GM12878 (cell line): ENCODE measurements around the gene FDX2. TPM values are rescaled to one million over a fixed set of nuclear protein-coding genes. Genes with fewer than 3 reads are reported as not detected.
"Not testable (repeated sequence)": the region's sequence is repeated elsewhere in the genome, so short reads cannot be mapped to it uniquely, and the experiment has no call there.

ENCODE experiments used
- ATAC-seq: fragments of 200-7000 bp; cut with Tn5 transposase; 3 replicates; pipeline ENCODE4 v1.9.1; 2020; ENCODE audit warnings: mild to moderate bottlenecking, moderate library complexity
- BruUV-seq: library from RNA; stranded (reverse); fragments of 400-500 nt; replicated peaks from 2 replicates; lab custom pipeline; 2021; lab: Mats Ljungman, UMichigan
- CTCF ChIA-PET: fragments of 300-600 bp; sonication (Branson Sonifier 250); formaldehyde crosslinking; extraction: SDS; loops from one replicate; lab custom pipeline; 2021; ENCODE audit warnings: inconsistent platforms; lab: Yijun Ruan, JAX
- POLR2A ChIA-PET: fragments of 350-600 bp; formaldehyde crosslinking; extraction: SDS; loops from one replicate; lab custom pipeline; 2021; ENCODE audit warnings: inconsistent platforms; lab: Charles Lee
- RAD21 ChIA-PET: fragments of 300-600 bp; sonication (Branson Sonifier 250); formaldehyde crosslinking; loops from one replicate; lab custom pipeline; 2023; ENCODE audit warnings: antibody characterized with exemption; ENCODE audit not compliant: unreplicated experiment; lab: Charles Lee
- SMC1A ChIA-PET: fragments of 300-600 bp; sonication (Branson Sonifier 250); formaldehyde crosslinking; loops from one replicate; lab custom pipeline; 2023; ENCODE audit not compliant: unreplicated experiment, uncharacterized antibody; lab: Charles Lee
- DNase-seq: peaks from one replicate; pipeline ENCODE4 v3.0.0-alpha.2; 2011; ENCODE audit warnings: low read depth, low spot score
- FAIRE-seq: peaks from 3 replicates; lab custom pipeline; 2011; peaks lifted over from hg19 to GRCh38; lab: Jason Lieb, UNC
- H2AFZ ChIP-seq: 2 replicates; pipeline ENCODE4 v1.6.0; 2011; ENCODE audit warnings: low read depth, low read length, control low read depth; ENCODE audit not compliant: control insufficient read depth
- H3K27ac ChIP-seq: 2 replicates; pipeline ENCODE4 v1.5.1; 2011; ENCODE audit warnings: control low read depth; ENCODE audit not compliant: control insufficient read depth, insufficient read depth
- H3K27me3 ChIP-seq, 2 experiments: replicated peaks in 1 of 2; 2 replicates each; pipeline versions ENCODE4 v1.6.0 to v1.6.1; 2011; ENCODE audit warnings: low read length in 1 of 2; ENCODE audit not compliant: control insufficient read depth in 2 of 2, insufficient read depth in 2 of 2
- H3K36me3 ChIP-seq, 2 experiments: 2 replicates each; pipeline ENCODE4 v1.5.1; 2011; ENCODE audit warnings: low read length in 1 of 2; ENCODE audit not compliant: control insufficient read depth in 2 of 2, insufficient read depth in 2 of 2
- H3K4me1 ChIP-seq: 2 replicates; pipeline ENCODE4 v1.6.1; 2011; ENCODE audit warnings: mild to moderate bottlenecking, low read length, moderate library complexity, mixed read lengths; ENCODE audit not compliant: control insufficient read depth, insufficient read depth
- H3K4me2 ChIP-seq: 2 replicates; pipeline ENCODE4 v1.6.0; 2011; ENCODE audit warnings: control low read depth; ENCODE audit not compliant: control insufficient read depth, insufficient read depth
- H3K4me3 ChIP-seq: fragments of 200-600 bp; sonication (generic); 2 replicates; pipeline ENCODE4 v1.5.1; 2016
- H3K79me2 ChIP-seq: 2 replicates; pipeline ENCODE4 v1.6.0; 2011; ENCODE audit warnings: low read length; ENCODE audit not compliant: control insufficient read depth, insufficient read depth
- H3K9ac ChIP-seq: 2 replicates; pipeline ENCODE4 v1.8.0; 2011; ENCODE audit warnings: low read length, control low read depth, mixed read lengths; ENCODE audit not compliant: control insufficient read depth, insufficient read depth
- H3K9me3 ChIP-seq: replicated peaks from 3 replicates; pipeline ENCODE4 v1.5.1; 2011; ENCODE audit warnings: mild to moderate bottlenecking, low read length; ENCODE audit not compliant: control insufficient read depth, insufficient read depth
- H4K20me1 ChIP-seq: 2 replicates; pipeline ENCODE4 v1.6.0; 2011; ENCODE audit not compliant: control insufficient read depth, insufficient read depth
- EZH2 ChIP-seq: IDR thresholded peaks from 2 replicates; pipeline ENCODE4 v1.6.1; 2012; ENCODE audit warnings: low read depth, mild to moderate bottlenecking, control low read depth, inconsistent platforms, low read length, borderline replicate concordance; ENCODE audit not compliant: control insufficient read depth
- HDGF ChIP-seq: fragments of 450-650 bp; IDR thresholded peaks from 2 replicates; pipeline ENCODE4 v1.6.1; 2016; ENCODE audit warnings: antibody characterized with exemption
- REST ChIP-seq: IDR thresholded peaks from 2 replicates; pipeline ENCODE4 v1.6.1; 2012; ENCODE audit warnings: mild to moderate bottlenecking, low read depth, low read length
- SMARCA5 ChIP-seq: fragments of 450-650 bp; IDR thresholded peaks from 2 replicates; pipeline ENCODE4 v1.6.1; 2017; ENCODE audit warnings: mild to moderate bottlenecking
- YY1 ChIP-seq: IDR thresholded peaks from 2 replicates; pipeline ENCODE4 v1.6.1; 2011; ENCODE audit warnings: low read depth, mild to moderate bottlenecking, low read length
- WGBS: methylation state at CpG from one replicate; pipeline ENCODE4 v1.1.6; 2016; ENCODE audit warnings: low lambda C conversion rate; ENCODE audit not compliant: insufficient replicate concordance, insufficient coverage; ENCODE audit errors: missing lambda C conversion rate; 5-methylcytosine and 5-hydroxymethylcytosine counted together
- in situ Hi-C: fragments of 300-500 bp; cut with MboI; formaldehyde crosslinking; loops from 9 replicates; pipeline ENCODE4 v1.14.3; 2018; ENCODE audit warnings: mixed read lengths
- intact Hi-C: fragments of 100-400 bp; cut with micrococcal nuclease; formaldehyde crosslinking; loops from one replicate; pipeline ENCODE4 v1.14.2; 2022; ENCODE audit not compliant: unreplicated experiment
- polyA plus RNA-seq, 11 experiments: library from polyadenylated mRNA; depleted of rRNA in 4 of 11; unstranded in 6 of 11; stranded (reverse) in 5 of 11; fragments of >200 nt; fragmentation: Nextera tagmentation in 4 of 11; fragmentation: Illumina TruSeq in 1 of 11; extraction: Ambion mirVana in 4 of 11; extraction: Trizol in 1 of 11; gene quantifications; 1 replicate in 1 of 11; 2 replicates in 10 of 11; pipeline versions ENCODE4 v1.2.1 to v1.2.3, GENCODE V29; 2011 to 2016; ENCODE audit warnings: inconsistent platforms in 2 of 11, missing spikeins in 2 of 11, low read depth in 1 of 11
- total RNA-seq, 4 experiments: library from RNA; depleted of rRNA in 3 of 4; stranded (reverse); fragments of >200 nt in 3 of 4; fragmentation: Illumina TruSeq in 1 of 4; extraction: Trizol in 1 of 4; gene quantifications; 2 replicates each; pipeline versions ENCODE4 v1.2.1 to v1.2.3, GENCODE V29; 2013 to 2021

Gene FDX2
- total and polyA plus RNA-seq, 10 of the 15 experiments (the other 5 are each of a cell fraction or from before 2014, with no cell fraction given) = 1.4 to 50.4 (median 24.7) TPM

GRCh38 chr19:10339380-10339960 lies 23.7 kb upstream of the FDX2 start, which contains the start of gene ICAM3 (continued):
- no peak for TF ChIP-seq REST

GRCh38 chr19:10338940-10339339 lies 23.1 kb upstream of the FDX2 start:
- no peaks in the 10 kb centered on the region for H3K27me3 ChIP-seq
- no peaks in the 10 kb centered on the region for H3K9me3 ChIP-seq
- peak overlapping the region; percentile 85 for H3K9ac ChIP-seq
- intact Hi-C loops = no loop called here
- CTCF ChIA-PET = interaction anchor here (0.6 to 0.7 kb wide), 2 partner anchors 24 to 65 kb away, joined by 4 to 5 read pairs; no protein-coding TSS in a partner anchor
- H2AFZ ChIP-seq = peak overlapping the region; percentile 81
- SMC1A ChIA-PET = interaction anchor here (1.8 kb wide), 1 partner anchor 10 kb away, joined by 4 read pairs; no protein-coding TSS in a partner anchor
- peaks cover 4 to 9% of the 10 kb centered on the region in 2 experiments; a peak in 3 of 4 replicates for H3K36me3 ChIP-seq
- H3K4me2 ChIP-seq = peak overlapping the region; percentile 100
- peaks cover 17% of the 10 kb centered on the region for H3K4me1 ChIP-seq
- no peaks in the 10 kb centered on the region for H4K20me1 ChIP-seq
- RAD21 ChIA-PET = interaction anchor here (1.3 to 1.9 kb wide), 2 partner anchors 68 to 70 kb away, joined by 4 to 10 read pairs; partner anchors contain the start of gene ICAM1
- H3K4me3 ChIP-seq = peak overlapping the region; percentile 90
- in situ Hi-C loops = no loop called here
- FAIRE-seq (peak; percentile 47), ATAC-seq (peak; percentile 2), DNase-seq (no peak)
- TF ChIP-seq YY1 (no peak), SMARCA5 (0 out of 2 replicates have a peak, but pooled peaks have one; percentile 19), HDGF (peak; percentile 66; the same call in 1 of the 2 replicates), EZH2 (no peak)
- TSS peak; percentile 71 for BruUV-seq
- peaks cover 20% of the 10 kb centered on the region for H3K79me2 ChIP-seq
- peak overlapping the region; percentile 85 for H3K27ac ChIP-seq
- 0% methylated on average over 6 of the region's 6 CpGs for WGBS
- POLR2A ChIA-PET = no interaction called here

- SMC1A ChIA-PET, ATAC-seq, FAIRE-seq, H3K36me3 ChIP-seq, H3K27me3 ChIP-seq, DNase-seq, intact Hi-C loops, H3K4me2 ChIP-seq, BruUV-seq, RAD21 ChIA-PET, H3K4me3 ChIP-seq, H3K9ac ChIP-seq, H3K27ac ChIP-seq, H2AFZ ChIP-seq, in situ Hi-C loops, H3K9me3 ChIP-seq, H4K20me1 ChIP-seq: not testable (repeated sequence)
- 98% methylated on average over 8 of the region's 9 CpGs for WGBS
- CTCF ChIA-PET = interaction anchor here (0.6 to 1.2 kb wide), 2 partner anchors 19 to 66 kb away, joined by 3 read pairs; partner anchors contain the start of gene ICAM1
- peaks cover 40% of the 10 kb centered on the region for H3K79me2 ChIP-seq
- H3K4me1 ChIP-seq = peaks cover 25% of the 10 kb centered on the region
- POLR2A ChIA-PET = interaction anchor here (0.5 to 0.7 kb wide), 3 partner anchors 67 to 204 kb away, joined by 3 to 6 read pairs (median 5); no protein-coding TSS in a partner anchor
Measured at GRCh38 chr19:10336725-10337124, 20.9 kb upstream of the FDX2 start.
